Right renal pelvis (tissue), 4 donors: ENCODE results near the gene WFIKKN2. TPM values are rescaled to one million over a fixed set of nuclear protein-coding genes. Genes with fewer than 3 reads are reported as not detected.

Experiments used
- DNase-seq, 4 donors: peaks; one replicate each; pipeline ENCODE4 v3.0.0-alpha.2; 2013; ENCODE audit warnings: low read depth in 4 of 4, low spot score in 3 of 4, missing footprints in 1 of 4
- polyA plus RNA-seq, 4 donors: library from polyadenylated mRNA; unstranded; fragments of 120-200 nt; gene quantifications; one replicate each; pipeline ENCODE4 v1.2.1, GENCODE V29; 2013; ENCODE audit not compliant: insufficient read length in 4 of 4

Gene WFIKKN2
- polyA plus RNA-seq, 4 donors: 0.89 to 1.6 (median 1.3) TPM

DNA sequence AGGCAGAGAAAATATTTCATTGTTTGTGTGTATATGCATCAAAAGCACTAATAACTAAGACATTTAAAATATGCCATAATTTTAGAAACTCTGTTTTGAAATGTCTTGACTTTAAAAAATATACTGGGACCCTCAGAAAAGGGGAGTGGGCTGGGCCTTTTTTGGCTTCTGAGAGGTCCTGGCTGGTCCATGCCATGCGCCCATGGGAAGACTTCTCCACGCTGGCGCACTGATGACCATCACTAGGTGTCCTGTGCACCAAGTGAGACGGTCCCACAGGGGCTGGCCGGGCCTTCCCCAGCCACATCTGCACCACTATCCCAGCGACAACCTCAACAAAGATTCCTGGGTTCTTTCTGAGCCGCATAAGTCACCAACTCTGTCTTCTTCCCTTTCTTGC, 27.0 kb upstream of the WFIKKN2 start:
- no peak for DNase-seq

DNA sequence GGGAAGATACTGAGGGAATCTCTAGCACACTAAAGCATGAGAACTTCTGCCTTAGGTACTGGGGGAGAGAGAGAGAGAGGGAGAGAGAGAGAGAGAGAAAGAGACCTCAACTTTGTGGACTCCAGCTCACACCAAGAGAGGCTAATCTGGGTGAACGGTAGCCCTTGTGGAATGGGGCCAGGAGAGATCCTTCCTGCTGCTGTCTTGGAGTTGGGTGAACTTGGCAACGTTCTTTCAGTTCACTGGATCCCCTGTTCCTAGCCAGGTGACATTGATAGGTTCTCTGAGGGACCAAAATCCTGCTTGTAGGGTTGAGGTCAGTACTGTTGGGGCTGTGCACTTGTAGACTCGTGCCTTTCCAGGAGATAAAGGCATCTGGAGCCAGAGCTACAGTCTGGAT, 26.5 kb upstream of the WFIKKN2 start:
- DNase-seq: no peak

DNA sequence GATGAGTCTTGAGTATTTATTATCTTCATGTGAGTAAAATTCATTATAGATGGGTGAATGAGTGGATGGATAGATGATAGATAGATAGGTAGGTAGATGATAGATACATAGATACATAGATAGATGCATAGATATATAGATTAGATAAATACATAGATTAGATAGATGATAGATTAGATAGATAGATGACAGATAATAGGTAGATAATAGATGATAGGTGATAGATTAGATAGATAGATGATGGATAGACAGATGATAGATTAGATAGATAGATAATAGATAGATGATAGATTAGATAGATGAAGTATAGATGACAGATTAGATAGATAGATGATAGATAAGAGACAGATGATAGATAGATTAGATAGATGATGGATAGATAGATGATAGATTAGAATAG, 21.8 kb upstream of the WFIKKN2 start:
- DNase-seq: no peak

GRCh38 chr17:50815400-50815799, 20.0 kb upstream of the WFIKKN2 start:
- DNase-seq: no peak

GRCh38 chr17:50816271-50816670, 19.1 kb upstream of the WFIKKN2 start:
- DNase-seq: no peak

DNA sequence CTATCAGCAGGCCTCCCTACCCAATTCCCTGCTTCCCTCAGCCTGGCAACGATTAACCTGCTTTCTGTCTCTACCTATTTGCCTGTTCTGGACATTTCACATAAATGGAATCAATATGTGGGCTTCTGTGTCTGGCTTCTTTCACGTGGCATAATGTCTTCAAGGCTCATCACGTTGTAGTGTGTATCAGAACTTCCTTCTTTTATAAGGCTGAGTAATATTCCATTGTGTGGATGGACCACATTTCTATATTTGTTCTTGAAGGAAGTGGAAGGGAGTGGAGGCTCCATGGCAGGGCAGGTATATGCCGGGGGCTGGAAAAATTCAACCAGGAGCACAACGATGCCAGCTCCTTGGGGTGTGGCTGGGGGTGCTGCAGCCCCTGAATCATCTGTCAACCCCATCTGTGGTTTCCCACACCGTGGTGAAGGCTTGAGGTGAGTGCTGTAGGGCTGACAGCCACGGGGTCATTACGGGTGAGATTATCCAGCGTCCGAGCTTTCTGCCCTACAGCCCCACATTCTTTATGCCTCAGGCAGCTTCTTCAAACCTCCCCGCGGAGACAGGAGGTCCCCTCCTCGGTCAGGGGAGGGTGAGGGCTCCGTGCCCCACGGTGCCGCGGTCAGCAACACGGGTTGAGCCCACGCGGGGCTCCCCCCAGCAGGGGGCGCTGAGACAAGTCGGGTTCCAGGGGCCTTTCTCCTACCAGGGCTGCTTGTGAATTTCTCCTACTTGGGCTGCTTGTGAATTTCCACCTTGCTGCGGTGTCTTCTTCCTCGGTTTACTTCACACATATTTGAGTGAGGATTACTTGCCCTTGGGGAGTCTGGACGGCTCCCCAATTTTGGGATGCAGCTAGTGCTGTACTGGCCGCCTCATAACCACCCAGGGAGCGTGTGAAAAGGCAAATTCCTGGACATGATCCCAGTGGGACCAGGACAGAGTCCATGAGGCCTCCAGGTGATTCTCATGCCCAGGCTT, 18.3 kb upstream of the WFIKKN2 start:
- no peak for DNase-seq

GRCh38 chr17:50817838-50818237, 17.5 kb upstream of the WFIKKN2 start:
- DNase-seq: no peak

GRCh38 chr17:50818261-50818660, 17.1 kb upstream of the WFIKKN2 start:
- no peak for DNase-seq

DNA sequence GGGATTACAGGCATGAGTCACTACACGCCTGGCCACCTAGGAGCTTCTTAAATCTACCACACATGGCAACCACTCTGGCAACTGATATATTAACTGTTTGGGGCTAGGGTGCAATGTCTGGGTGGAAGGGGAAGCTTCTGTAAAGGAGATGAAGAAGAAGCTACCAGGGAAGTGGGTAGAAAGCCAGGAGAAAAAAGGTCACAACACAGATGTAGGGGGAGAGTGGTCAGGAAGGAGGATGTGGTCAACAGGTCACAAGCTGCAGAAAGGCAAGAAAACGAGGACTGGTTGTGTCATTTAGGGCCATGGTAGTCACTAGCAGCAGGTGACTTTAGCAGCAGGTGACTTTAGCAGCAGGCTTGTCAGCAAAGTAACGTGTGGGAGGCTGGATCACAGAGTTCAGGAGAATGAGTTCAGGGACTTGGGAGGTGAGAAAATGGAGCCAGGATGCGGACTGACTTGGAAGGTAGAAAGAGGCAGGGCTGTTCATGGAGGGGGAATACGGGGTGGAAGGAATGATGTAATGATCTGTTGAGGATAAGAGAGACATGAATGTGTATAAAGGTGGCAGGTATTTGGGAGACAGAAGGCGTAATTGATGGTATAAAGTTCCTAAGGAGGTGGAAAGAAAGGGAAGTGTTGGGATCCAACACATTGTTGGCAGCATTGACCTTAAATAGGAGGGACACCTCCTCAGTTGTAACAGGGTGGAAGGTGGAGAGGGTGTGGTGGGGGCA, 16.3 kb upstream of the WFIKKN2 start:
- DNase-seq: no peak

DNA sequence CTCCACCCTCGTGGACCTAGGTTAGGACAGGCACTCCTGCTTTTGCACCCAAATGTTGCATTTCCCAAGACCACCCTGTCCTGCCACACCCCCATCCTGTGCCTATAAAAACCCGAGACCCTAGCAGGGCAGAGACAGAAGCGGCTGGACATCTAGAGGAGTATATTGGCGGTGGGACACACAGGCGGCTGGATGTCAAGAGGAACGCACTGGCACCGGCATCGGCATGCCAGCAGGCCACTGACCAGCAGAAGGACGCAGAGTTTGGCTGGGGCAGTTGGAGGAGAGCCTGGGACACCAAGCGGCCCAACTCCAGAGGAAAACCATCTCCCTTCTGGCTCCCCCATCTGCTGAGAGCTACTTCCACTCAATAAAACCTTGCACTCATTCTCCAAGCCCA, 14.7 kb upstream of the WFIKKN2 start:
- no peak for DNase-seq

DNA sequence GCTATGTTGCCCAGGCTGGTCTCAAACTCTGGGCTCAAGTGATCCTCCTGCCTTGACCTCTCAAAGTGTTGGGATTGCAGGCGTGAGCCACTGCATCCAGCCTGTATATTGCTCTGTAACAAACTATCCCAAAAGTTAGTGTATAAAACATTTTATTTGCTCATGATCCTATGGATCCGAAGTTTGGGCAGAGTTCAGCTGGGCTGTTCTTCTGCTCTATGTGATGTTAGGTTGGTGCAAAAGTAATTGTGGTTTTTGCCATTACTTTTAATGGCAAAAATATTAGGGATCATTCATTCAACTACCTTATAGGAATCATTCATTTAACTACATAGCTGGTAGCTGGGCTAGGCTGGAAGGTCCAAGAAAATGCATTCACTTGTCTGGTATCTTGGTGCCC, 12.8 kb upstream of the WFIKKN2 start:
- DNase-seq: no peak

GRCh38 chr17:50824429-50824828, 11.0 kb upstream of the WFIKKN2 start:
- no peak for DNase-seq

DNA sequence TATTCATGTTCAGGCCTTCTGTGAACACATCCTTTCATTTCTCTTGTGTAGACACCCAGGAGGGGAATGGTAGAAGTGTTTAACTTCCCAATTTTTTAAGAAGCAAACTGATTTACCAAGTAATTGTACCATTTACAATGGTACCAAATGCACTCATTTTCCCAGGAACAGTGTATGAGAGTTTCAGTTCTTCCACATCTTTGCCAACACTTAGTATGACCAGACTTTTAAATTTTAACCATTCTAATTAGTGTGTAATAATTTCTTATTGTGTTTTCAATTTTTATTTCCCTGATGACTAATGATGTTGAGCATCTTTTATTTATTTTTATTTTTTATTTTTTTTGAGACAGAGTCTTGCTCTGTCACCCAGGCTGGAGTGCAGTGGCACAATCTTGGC, 10.2 kb upstream of the WFIKKN2 start:
- no peak for DNase-seq

- DNase-seq: no peak
These were observed 6.7 kb upstream of the WFIKKN2 start for GRCh38 chr17:50828508-50829170.

GRCh38 chr17:50829332-50829731, 6.1 kb upstream of the WFIKKN2 start:
- no peak for DNase-seq

DNA sequence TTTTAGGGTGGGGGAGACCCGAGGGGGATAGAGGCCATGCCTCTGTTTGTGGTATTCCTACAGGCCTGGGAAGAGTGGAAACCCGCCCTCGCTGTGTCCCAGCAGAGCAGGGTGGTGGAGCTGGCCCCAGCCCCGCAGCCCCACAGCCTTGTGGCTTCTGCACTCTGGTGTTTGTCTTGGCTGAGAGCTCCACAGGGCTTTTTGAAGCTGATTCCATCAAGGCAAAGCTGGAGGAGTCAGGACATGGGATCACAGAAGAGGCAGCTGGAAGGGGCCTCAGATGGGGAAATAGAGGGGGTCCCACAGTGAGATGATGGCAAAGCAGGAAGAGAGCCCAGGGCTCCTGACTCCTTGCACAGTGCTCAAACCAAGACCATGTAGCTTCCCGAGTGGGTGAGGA, 5.0 kb upstream of the WFIKKN2 start:
- DNase-seq: peak in 2 of 4 donors; percentile 56 to 62

GRCh38 chr17:50830994-50831393, 4.4 kb upstream of the WFIKKN2 start:
- peak in 1 of 4 donors; percentile 50 for DNase-seq

DNA sequence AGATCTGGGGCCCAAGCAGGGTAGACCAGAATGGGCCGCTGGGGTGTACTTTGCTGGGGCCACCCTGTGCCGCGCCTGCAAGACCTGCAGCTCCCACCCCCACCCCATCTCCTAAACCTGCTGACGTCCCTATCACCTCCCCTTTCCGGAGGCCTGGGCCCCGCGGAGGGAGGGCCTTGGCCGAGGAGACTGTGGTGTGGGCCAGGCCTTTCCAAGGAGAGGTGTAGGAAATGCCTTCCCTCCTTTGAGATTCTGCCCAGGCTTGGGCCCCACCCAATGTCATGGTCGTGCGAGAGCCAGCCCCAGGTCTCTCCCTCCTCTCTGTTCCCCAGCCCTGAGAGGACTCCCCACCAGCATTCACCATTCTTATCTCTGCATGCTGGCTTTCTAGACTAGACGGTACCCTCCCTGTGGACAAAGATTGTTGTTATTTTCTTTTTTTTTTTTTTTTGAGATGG, 3.9 kb upstream of the WFIKKN2 start:
- DNase-seq: no peak

DNA sequence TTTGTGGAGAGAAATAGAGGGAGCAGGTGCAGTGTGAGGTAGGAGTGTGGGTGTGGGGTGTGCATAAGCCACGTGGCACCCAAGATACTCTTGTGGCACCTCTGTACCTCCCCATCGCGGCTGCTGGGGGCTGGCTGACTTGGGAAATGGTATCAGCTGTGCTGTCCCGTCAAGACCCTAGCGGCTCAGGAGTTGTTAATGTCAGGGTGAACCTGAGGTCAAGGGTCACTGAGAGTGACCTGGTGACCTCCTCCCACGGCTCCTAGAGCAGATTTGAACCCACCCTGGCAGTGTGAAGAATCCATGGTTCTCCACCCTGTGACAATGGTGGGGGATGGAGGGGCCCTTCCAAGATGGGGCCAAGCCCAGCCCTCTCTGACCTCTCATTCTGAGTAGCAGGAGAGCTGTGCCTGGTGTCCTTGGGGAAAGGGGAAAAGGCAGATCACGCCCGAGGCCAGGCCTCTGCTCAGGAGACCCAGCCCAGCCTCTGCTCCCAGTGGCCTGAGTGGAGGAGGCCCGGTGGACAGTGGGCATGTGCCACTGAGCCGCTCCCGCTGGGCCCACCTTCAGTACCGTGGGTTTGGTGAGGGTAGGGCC, 3.0 kb upstream of the WFIKKN2 start:
- DNase-seq: no peak

GRCh38 chr17:50832864-50833381, 2.5 kb upstream of the WFIKKN2 start:
- no peak for DNase-seq
